Neutrophil (primary cell): ENCODE measurements around the gene USB1.

Source experiments
- H3K27ac ChIP-seq: fragments of 200-600 bp; sonication (generic); 2 replicates; pipeline ENCODE4 v1.5.1; 2016; ENCODE audit warnings: mild to moderate bottlenecking, moderate library complexity
- H3K27me3 ChIP-seq: fragments of 200-600 bp; sonication (generic); 2 replicates; pipeline ENCODE4 v1.6.0; 2016; ENCODE audit warnings: mild to moderate bottlenecking
- H3K36me3 ChIP-seq: fragments of 200-600 bp; sonication (generic); 2 replicates; pipeline ENCODE4 v1.5.1; 2017
- H3K4me1 ChIP-seq, 2 experiments: fragments of 200-600 bp in 1 of 2; sonication (generic) in 1 of 2; 1 replicate in 1 of 2; 2 replicates in 1 of 2; pipeline versions ENCODE4 v1.5.1 to v1.6.1; 2013 to 2016; ENCODE audit warnings: low read depth in 1 of 2, low read length in 1 of 2, mild to moderate bottlenecking in 1 of 2, moderate library complexity in 1 of 2; ENCODE audit not compliant: control insufficient read depth in 1 of 2, insufficient read depth in 1 of 2
- H3K4me3 ChIP-seq, 2 experiments: fragments of 200-600 bp in 1 of 2; sonication (generic) in 1 of 2; 1 replicate in 1 of 2; 2 replicates in 1 of 2; pipeline ENCODE4 v1.5.1; 2013 to 2016; ENCODE audit warnings: low read depth in 1 of 2, low read length in 1 of 2, mild to moderate bottlenecking in 1 of 2, moderate library complexity in 1 of 2
- H3K9me3 ChIP-seq: fragments of 200-600 bp; sonication (generic); 2 replicates; pipeline ENCODE4 v1.5.1; 2016
- TF ChIP-seq, protein P1 (sequence below): fragments of 200-600 bp; sonication (generic); IDR thresholded peaks from 2 replicates; pipeline ENCODE4 v1.5.1; 2016; ENCODE audit warnings: antibody characterized with exemption

The USB1 gene

GRCh38 chr16:58046936-58047335, 45.7 kb downstream of the USB1 start:
- Histone ChIP-seq H3K27ac (no peak overlapping the region), H3K9me3 (no peaks in the 10 kb centered on the region), H3K27me3 (no peaks in the 10 kb centered on the region), H3K4me1 (no peaks in the 10 kb centered on the region), H3K36me3 (no peaks in the 10 kb centered on the region), H3K4me3 (no peak overlapping the region)
- TF ChIP-seq, protein P1, sequence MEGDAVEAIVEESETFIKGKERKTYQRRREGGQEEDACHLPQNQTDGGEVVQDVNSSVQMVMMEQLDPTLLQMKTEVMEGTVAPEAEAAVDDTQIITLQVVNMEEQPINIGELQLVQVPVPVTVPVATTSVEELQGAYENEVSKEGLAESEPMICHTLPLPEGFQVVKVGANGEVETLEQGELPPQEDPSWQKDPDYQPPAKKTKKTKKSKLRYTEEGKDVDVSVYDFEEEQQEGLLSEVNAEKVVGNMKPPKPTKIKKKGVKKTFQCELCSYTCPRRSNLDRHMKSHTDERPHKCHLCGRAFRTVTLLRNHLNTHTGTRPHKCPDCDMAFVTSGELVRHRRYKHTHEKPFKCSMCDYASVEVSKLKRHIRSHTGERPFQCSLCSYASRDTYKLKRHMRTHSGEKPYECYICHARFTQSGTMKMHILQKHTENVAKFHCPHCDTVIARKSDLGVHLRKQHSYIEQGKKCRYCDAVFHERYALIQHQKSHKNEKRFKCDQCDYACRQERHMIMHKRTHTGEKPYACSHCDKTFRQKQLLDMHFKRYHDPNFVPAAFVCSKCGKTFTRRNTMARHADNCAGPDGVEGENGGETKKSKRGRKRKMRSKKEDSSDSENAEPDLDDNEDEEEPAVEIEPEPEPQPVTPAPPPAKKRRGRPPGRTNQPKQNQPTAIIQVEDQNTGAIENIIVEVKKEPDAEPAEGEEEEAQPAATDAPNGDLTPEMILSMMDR = no peak

DNA sequence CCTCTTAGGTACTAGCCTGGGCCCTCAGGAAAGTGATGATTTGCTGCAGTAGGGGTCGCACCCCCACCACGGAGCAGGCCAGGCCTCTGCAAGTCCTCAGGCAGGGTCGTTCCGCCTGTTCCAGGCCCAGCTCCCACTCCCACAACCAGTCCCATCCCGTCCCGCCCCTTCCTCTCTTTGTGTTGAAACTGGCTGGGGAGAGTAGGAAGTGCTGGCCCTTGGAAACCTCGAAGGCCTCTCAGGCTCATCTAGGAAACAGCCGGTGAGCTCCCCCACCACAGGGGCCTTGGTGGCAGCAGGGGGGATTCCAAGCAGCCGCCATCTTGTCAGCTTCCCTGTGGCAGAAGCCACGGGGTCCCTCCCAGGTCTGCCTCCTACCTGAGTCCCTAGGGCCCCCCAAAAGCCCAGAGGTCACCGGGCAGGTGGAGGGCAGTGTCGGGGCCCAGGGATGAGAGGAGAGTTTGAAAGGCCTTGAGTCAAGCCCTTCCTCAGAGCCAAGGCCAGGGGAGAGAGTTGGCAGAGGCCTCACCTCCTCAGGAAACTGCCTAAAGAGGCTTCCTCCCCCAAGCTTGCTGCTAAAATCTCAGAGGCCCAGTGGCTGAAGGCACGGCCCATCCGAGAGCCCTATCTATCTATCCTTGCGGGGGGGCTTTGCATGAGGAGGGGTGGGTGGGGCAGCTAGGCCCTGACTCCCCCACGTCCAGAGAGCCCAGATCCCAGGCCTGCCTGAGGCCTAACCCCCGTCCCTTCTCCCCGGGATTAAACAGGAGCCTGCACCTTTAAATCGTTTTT, 46.5 kb downstream of the USB1 start:
- no peaks in the 10 kb centered on the region for H3K27me3 ChIP-seq
- H3K9me3 ChIP-seq = no peaks in the 10 kb centered on the region
- H3K36me3 ChIP-seq = no peaks in the 10 kb centered on the region
- TF ChIP-seq, protein P1 = no peak
- no peak overlapping the region for H3K27ac ChIP-seq
- no peaks in the 10 kb centered on the region for H3K4me1 ChIP-seq
- H3K4me3 ChIP-seq = no peak overlapping the region

- Histone ChIP-seq H3K27me3 (no peaks in the 10 kb centered on the region), H3K27ac (no peak overlapping the region), H3K4me3 (no peak overlapping the region), H3K36me3 (no peaks in the 10 kb centered on the region), H3K9me3 (no peaks in the 10 kb centered on the region), H3K4me1 (no peaks in the 10 kb centered on the region)
- TF ChIP-seq, protein P1 = no peak
Measured at GRCh38 chr16:58048494-58049231, 47.5 kb downstream of the USB1 start.

DNA sequence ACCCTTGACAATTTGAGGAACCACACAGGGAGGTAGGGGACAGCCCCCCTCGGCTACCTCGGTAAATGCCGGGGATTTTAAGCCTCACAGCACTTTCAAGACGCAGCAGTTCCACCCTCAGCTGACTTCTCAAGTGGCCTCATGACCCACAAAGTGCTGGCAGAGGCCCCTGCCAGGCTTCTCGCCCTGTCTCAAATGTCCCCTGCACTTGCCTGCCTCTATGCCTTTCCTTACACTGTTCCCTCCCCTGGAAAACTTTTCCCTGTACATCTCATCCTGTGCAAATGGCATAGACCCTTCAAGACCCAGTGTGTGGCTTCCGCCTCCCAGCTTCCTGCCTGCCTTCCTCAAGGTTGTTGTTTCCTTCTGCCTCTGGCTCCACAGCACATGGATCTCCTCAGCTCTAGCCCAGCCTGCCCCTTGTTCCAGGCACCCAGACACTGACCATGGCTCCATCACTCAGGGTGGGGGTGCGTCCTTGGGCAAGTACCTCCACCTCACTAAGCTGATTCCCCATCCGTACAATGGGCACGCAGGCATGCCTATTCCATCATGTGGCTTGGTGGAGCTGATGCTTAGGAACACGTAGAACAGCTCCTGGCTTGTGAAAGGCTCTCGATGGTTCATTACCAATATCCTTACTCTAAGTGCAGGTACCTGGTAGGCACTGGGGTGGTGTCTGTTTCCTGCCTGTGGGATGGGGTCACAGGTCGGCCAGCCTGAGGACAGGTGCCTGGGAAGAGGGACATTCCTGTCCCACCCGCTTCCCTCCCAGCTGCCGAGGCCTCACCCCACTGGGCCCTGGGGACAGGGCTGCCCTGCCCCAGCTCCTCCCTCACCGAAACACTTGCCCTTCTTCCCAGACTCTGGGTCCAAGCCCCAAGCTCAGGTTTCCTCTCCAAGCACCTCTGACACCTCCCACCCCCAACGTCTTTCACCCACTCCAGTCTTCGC, 48.3 kb downstream of the USB1 start:
- Histone ChIP-seq H3K4me1 (no peaks in the 10 kb centered on the region), H3K27me3 (no peaks in the 10 kb centered on the region), H3K4me3 (no peak overlapping the region), H3K27ac (no peak overlapping the region), H3K9me3 (no peaks in the 10 kb centered on the region), H3K36me3 (no peaks in the 10 kb centered on the region)
- TF ChIP-seq, protein P1 = no peak

GRCh38 chr16:58051296-58051695, 50.1 kb downstream of the USB1 start:
- TF ChIP-seq, protein P1 = no peak
- Histone ChIP-seq H3K4me1 (no peaks in the 10 kb centered on the region), H3K36me3 (no peaks in the 10 kb centered on the region), H3K27me3 (no peaks in the 10 kb centered on the region), H3K27ac (no peak overlapping the region), H3K4me3 (no peak overlapping the region), H3K9me3 (no peaks in the 10 kb centered on the region)
